Skeletal muscle tissue (tissue), 4 donors: Measurements from ENCODE around the gene FLNA. TPM values are rescaled to one million over a fixed set of nuclear protein-coding genes. Genes with fewer than 3 reads are reported as not detected.
A peak's percentile ranks its signal among the peaks of the same experiment; 100 is the strongest.

Source experiments
- H3K27ac ChIP-seq: one replicate; pipeline ENCODE4 v1.7.0; 2013; ENCODE audit warnings: mild to moderate bottlenecking, low read depth, low read length, inconsistent platforms
- H3K27me3 ChIP-seq, 3 donors: one replicate each; pipeline ENCODE4 v1.7.0; 2013; ENCODE audit warnings: low read length in 3 of 3; ENCODE audit not compliant: control insufficient read depth in 3 of 3, insufficient read depth in 3 of 3
- H3K36me3 ChIP-seq, 3 donors: one replicate each; pipeline ENCODE4 v1.7.0; 2013; ENCODE audit warnings: low read length in 3 of 3; ENCODE audit not compliant: control insufficient read depth in 3 of 3, insufficient read depth in 3 of 3
- H3K4me1 ChIP-seq, 3 donors: one replicate each; pipeline ENCODE4 v1.7.0; 2013; ENCODE audit warnings: low read length in 3 of 3, mild to moderate bottlenecking in 3 of 3; ENCODE audit not compliant: control insufficient read depth in 3 of 3, insufficient read depth in 3 of 3
- H3K4me3 ChIP-seq, 3 donors: one replicate each; pipeline ENCODE4 v1.7.0; 2013; ENCODE audit warnings: low read length in 3 of 3
- H3K9ac ChIP-seq, 3 donors: one replicate each; pipeline ENCODE4 v1.7.0; 2013; ENCODE audit warnings: low read length in 3 of 3, mild to moderate bottlenecking in 3 of 3, moderate library complexity in 2 of 3, low read depth in 1 of 3
- H3K9me3 ChIP-seq, 3 donors: one replicate each; pipeline ENCODE4 v1.7.0; 2013; ENCODE audit warnings: low read length in 3 of 3; ENCODE audit not compliant: control insufficient read depth in 3 of 3
- total RNA-seq: library from RNA; depleted of rRNA; stranded (reverse); fragments of >200 nt; gene quantifications from one replicate; pipeline ENCODE4 v1.2.3, GENCODE V29; 2014
- donor health status: Osteomylitis.

FLNA gene
- total RNA-seq, 1 donor from 2014 or later = 331 TPM

GRCh38 chrX:154369449-154370299 lies 4.8 kb downstream of the FLNA start:
- peaks cover 5 to 9% (median 7%) of the 10 kb centered on the region in 3 donors for H3K36me3 ChIP-seq
- peaks cover 24 to 52% (median 32%) of the 10 kb centered on the region in 3 donors for H3K4me1 ChIP-seq
- no peaks in the 10 kb centered on the region for H3K9me3 ChIP-seq
- H3K9ac ChIP-seq = peak overlapping the region; percentile 59 to 82 (median 65)
- H3K27ac ChIP-seq = peak overlapping the region; percentile 80
- H3K4me3 ChIP-seq = peak overlapping the region; percentile 79 to 90 (median 87)
- no peaks in the 10 kb centered on the region for H3K27me3 ChIP-seq

GRCh38 chrX:154368630-154369448 lies 5.6 kb downstream of the FLNA start:
- Histone ChIP-seq H3K4me3 (peak overlapping the region; percentile 45 to 60 (median 49)), H3K27ac (peak overlapping the region; percentile 79), H3K9me3 (no peaks in the 10 kb centered on the region), H3K36me3 (peaks cover 5 to 14% (median 13%) of the 10 kb centered on the region in 3 donors), H3K9ac (peak overlapping the region; percentile 43 to 74 (median 59)), H3K4me1 (peaks cover 19 to 47% (median 27%) of the 10 kb centered on the region in 3 donors), H3K27me3 (no peaks in the 10 kb centered on the region)

GRCh38 chrX:154367474-154368308 lies 6.7 kb downstream of the FLNA start:
- Histone ChIP-seq H3K27ac (peak overlapping the region; percentile 79), H3K36me3 (peaks cover 7 to 19% (median 15%) of the 10 kb centered on the region in 3 donors), H3K4me1 (peaks cover 10 to 39% (median 19%) of the 10 kb centered on the region in 3 donors), H3K4me3 (peak overlapping the region in 1 of 3 donors; percentile 13), H3K27me3 (no peaks in the 10 kb centered on the region), H3K9me3 (no peaks in the 10 kb centered on the region), H3K9ac (peak overlapping the region in 1 of 3 donors; percentile 40)

- Histone ChIP-seq H3K4me3 (no peak overlapping the region), H3K9ac (peak overlapping the region in 1 of 3 donors; percentile 14), H3K36me3 (peaks cover 15 to 28% (median 18%) of the 10 kb centered on the region in 3 donors)
These were observed 7.8 kb downstream of the FLNA start for GRCh38 chrX:154366666-154367055.

GRCh38 chrX:154365997-154366665 lies 8.3 kb downstream of the FLNA start:
- Histone ChIP-seq H3K9me3 (no peaks in the 10 kb centered on the region), H3K4me3 (no peak overlapping the region), H3K4me1 (peaks cover 10 to 39% (median 19%) of the 10 kb centered on the region in 3 donors), H3K27ac (no peak overlapping the region), H3K36me3 (peaks cover 15 to 31% (median 20%) of the 10 kb centered on the region in 3 donors), H3K27me3 (no peaks in the 10 kb centered on the region), H3K9ac (no peak overlapping the region)

More at GRCh38 chrX:154366666-154367055, 7.8 kb downstream of the FLNA start:
- Histone ChIP-seq H3K27ac (peak overlapping the region; percentile 58), H3K9me3 (no peaks in the 10 kb centered on the region), H3K27me3 (no peaks in the 10 kb centered on the region), H3K4me1 (peaks cover 10 to 39% (median 19%) of the 10 kb centered on the region in 3 donors)

GRCh38 chrX:154365052-154365600 lies 9.3 kb downstream of the FLNA start:
- Histone ChIP-seq H3K4me1 (peaks cover 10 to 33% (median 16%) of the 10 kb centered on the region in 3 donors), H3K27me3 (no peaks in the 10 kb centered on the region), H3K36me3 (peaks cover 18 to 31% (median 21%) of the 10 kb centered on the region in 3 donors), H3K27ac (no peak overlapping the region), H3K9ac (no peak overlapping the region), H3K9me3 (no peaks in the 10 kb centered on the region), H3K4me3 (no peak overlapping the region)

GRCh38 chrX:154363706-154364439 lies 10.6 kb downstream of the FLNA start:
- Histone ChIP-seq H3K9ac (no peak overlapping the region), H3K27me3 (no peaks in the 10 kb centered on the region), H3K36me3 (peaks cover 23 to 35% (median 24%) of the 10 kb centered on the region in 3 donors), H3K4me3 (no peak overlapping the region), H3K4me1 (peaks cover 10 to 28% (median 13%) of the 10 kb centered on the region in 3 donors), H3K27ac (no peak overlapping the region), H3K9me3 (no peaks in the 10 kb centered on the region)

GRCh38 chrX:154362085-154362742 lies 12.2 kb downstream of the FLNA start:
- Histone ChIP-seq H3K36me3 (peaks cover 21 to 43% (median 30%) of the 10 kb centered on the region in 3 donors), H3K27ac (no peak overlapping the region), H3K4me1 (peaks cover 8 to 15% (median 10%) of the 10 kb centered on the region in 3 donors), H3K27me3 (no peaks in the 10 kb centered on the region), H3K9me3 (no peaks in the 10 kb centered on the region), H3K9ac (no peak overlapping the region), H3K4me3 (no peak overlapping the region)
